ENCODE measurements around the gene COG5. TPM values are rescaled to one million over a fixed set of nuclear protein-coding genes. Genes with fewer than 3 reads are reported as not detected.
A peak's percentile ranks its signal among the peaks of the same experiment; 100 is the strongest.

Gene COG5
- total and polyA plus RNA-seq, 9 of the 15 experiments (the other 6 are each of a cell fraction or from before 2014, with no cell fraction given), result 15.3 to 75.1 (median 56.4) TPM

DNA sequence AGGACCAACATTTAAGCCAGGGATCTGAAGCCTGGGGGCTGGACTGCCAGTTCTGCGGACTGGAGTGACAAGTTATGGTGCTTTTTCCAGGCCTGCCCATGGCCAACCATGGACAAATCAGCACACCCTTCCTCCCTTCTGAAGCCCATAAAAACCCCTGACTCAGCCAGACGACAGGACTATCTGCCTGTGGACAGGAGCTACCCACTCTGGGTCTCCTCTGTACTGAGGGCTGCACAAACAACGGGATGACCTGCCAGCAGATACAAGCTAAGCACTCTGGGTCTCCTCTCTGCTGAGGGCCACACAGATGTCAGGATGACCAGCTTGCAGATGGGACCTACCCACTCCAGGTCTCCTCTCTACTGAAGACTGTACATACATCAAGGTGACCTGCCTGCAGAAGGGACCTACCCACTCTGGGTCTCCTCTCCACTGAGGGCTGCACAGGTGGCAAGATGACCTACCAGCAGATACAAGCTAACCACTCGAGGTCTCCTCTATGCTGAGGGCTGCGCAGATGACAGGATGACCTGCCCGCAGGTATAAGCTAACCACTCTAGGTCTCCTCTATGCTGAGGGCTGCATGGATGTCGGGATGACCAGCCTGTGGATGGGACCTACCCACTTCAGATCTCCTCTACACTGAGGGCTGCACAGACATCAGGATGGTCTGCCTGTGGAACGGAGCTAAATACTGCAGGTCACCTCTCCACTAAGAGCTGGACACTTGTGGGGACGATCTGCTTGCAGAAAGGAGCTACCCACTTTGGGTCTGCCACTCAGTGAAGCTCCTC lies 204.0 kb downstream of the COG5 start (continued):
- TF ChIP-seq, protein P1, sequence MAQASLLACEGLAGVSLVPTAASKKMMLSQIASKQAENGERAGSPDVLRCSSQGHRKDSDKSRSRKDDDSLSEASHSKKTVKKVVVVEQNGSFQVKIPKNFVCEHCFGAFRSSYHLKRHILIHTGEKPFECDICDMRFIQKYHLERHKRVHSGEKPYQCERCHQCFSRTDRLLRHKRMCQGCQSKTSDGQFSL (CRISPR knock-in tag; IDR thresholded peaks at IDR 0.05), result no peak
- TF ChIP-seq, protein P1 (tag; IDR thresholded peaks at IDR 0.05), result no peak
- TF ChIP-seq TRIM28 (IDR thresholded peaks at IDR 0.05), result peak; percentile 90
- peak; percentile 94 for TF ChIP-seq CBX5 (IDR thresholded peaks at IDR 0.05; ENCODE audit: borderline replicate concordance, low read depth)
- peak in 1 of 2 experiments; percentile 27; a peak in 1 of 4 replicates for TF ChIP-seq TRIM24 (IDR thresholded peaks at IDR 0.05)
- TF ChIP-seq, protein P2, sequence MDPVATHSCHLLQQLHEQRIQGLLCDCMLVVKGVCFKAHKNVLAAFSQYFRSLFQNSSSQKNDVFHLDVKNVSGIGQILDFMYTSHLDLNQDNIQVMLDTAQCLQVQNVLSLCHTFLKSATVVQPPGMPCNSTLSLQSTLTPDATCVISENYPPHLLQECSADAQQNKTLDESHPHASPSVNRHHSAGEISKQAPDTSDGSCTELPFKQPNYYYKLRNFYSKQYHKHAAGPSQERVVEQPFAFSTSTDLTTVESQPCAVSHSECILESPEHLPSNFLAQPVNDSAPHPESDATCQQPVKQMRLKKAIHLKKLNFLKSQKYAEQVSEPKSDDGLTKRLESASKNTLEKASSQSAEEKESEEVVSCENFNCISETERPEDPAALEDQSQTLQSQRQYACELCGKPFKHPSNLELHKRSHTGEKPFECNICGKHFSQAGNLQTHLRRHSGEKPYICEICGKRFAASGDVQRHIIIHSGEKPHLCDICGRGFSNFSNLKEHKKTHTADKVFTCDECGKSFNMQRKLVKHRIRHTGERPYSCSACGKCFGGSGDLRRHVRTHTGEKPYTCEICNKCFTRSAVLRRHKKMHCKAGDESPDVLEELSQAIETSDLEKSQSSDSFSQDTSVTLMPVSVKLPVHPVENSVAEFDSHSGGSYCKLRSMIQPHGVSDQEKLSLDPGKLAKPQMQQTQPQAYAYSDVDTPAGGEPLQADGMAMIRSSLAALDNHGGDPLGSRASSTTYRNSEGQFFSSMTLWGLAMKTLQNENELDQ (CRISPR knock-in tag; IDR thresholded peaks at IDR 0.05; ENCODE audit: borderline replicate concordance), result 0 out of 2 replicates have a peak, but pooled peaks have one; percentile 69

DNA sequence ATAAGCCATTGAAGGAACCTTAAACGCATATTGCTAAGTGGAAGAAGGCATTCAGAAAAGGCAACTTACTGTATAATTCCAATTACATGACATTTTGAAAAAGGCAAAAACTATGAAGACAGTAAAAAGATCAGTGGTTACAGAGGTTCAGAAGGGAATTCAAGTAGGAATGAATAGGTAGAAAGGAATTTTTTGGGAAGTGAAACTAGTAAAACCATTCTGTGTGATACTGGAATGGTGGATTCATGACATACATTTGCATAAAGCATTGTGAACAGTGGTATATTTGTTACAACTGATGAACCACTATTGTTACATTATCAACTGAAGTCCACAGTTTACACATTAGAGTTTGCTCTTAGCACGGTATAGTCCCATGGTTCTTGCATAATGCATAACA lies 208.1 kb downstream of the COG5 start:
- Histone ChIP-seq H3K4me1 (replicated peaks in 1 of 2; ENCODE audit: control insufficient read depth in 2 of 2, insufficient read depth in 2 of 2, low read length in 2 of 2) (no peaks in the 10 kb centered on the region), H3K9me3 (replicated peaks; ENCODE audit: control insufficient read depth, insufficient read depth, low read depth, low read length) (peaks cover 11% of the 10 kb centered on the region), H4K20me1 (replicated peaks; ENCODE audit: control insufficient read depth, insufficient read depth, low read length) (no peaks in the 10 kb centered on the region), H3K4me2 (ENCODE audit: insufficient read depth, low read length) (no peak overlapping the region), H3K9ac (ENCODE audit: insufficient read depth in 1 of 2, low read depth in 2 of 2, low read length in 2 of 2) (no peak overlapping the region), H3K27ac (ENCODE audit: extremely low read depth, low read depth, low read length) (no peak overlapping the region), H3K9me1 (ENCODE audit: control insufficient read depth, insufficient read depth, low read length) (no peaks in the 10 kb centered on the region), H3K36me3 (ENCODE audit: control insufficient read depth, insufficient read depth, low read length) (peaks cover 15% of the 10 kb centered on the region; the same call in 2 of the 3 replicates), H2AFZ (ENCODE audit: low read depth, low read length) (no peak overlapping the region), H3K4me3 (no peak overlapping the region), H3K27me3 (ENCODE audit: control insufficient read depth in 2 of 2, insufficient read depth in 2 of 2, low read length in 2 of 2) (no peaks in the 10 kb centered on the region), H3K79me2 (ENCODE audit: control insufficient read depth, insufficient read depth, low read length) (no peaks in the 10 kb centered on the region)
- 90% methylated on average over 2 of the region's 2 CpGs for WGBS (ENCODE audit: insufficient coverage, low coverage, missing lambda C conversion rate)
- BruUV-seq (replicated peaks), result no TSS peak
- POLR2A ChIA-PET, result interaction anchor here (1.4 kb wide), 1 partner anchor 10 kb away, joined by 5 read pairs; no protein-coding TSS in a partner anchor
- no peak for DNase-seq (ENCODE audit: extremely low read depth in 1 of 4, low spot score in 3 of 4)
- FAIRE-seq, result peak; percentile 42
- CTCF ChIA-PET (ENCODE audit: low intra/inter-chr PET ratio), result no interaction called here
- TF ChIP-seq YBX1 (IDR thresholded peaks at IDR 0.05) (no peak), RHOXF2B (CRISPR knock-in tag; conservative IDR thresholded peaks at IDR 0.05) (no peak), ZFX (CRISPR knock-in tag; IDR thresholded peaks at IDR 0.05) (no peak), CC2D1A (IDR thresholded peaks at IDR 0.05) (no peak), RBM34 (IDR thresholded peaks at IDR 0.05; ENCODE audit: borderline replicate concordance, insufficient read depth, low read length) (no peak), RFX5 (IDR thresholded peaks at IDR 0.05; ENCODE audit: low read depth, low read length) (no peak), ZNF239 (CRISPR knock-in tag; IDR thresholded peaks at IDR 0.05) (no peak), CEBPB (tag; IDR thresholded peaks at IDR 0.05) (no peak), TAF9B (IDR thresholded peaks at IDR 0.05; ENCODE audit: partially characterized antibody) (no peak)
- TF ChIP-seq, protein P3, sequence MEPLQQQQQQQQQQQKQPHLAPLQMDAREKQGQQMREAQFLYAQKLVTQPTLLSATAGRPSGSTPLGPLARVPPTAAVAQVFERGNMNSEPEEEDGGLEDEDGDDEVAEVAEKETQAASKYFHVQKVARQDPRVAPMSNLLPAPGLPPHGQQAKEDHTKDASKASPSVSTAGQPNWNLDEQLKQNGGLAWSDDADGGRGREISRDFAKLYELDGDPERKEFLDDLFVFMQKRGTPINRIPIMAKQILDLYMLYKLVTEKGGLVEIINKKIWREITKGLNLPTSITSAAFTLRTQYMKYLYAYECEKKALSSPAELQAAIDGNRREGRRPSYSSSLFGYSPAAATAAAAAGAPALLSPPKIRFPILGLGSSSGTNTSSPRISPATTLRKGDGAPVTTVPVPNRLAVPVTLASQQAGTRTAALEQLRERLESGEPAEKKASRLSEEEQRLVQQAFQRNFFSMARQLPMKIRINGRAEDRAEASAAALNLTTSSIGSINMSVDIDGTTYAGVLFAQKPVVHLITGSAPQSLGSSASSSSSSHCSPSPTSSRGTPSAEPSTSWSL (CRISPR knock-in tag; IDR thresholded peaks at IDR 0.05; ENCODE audit: borderline replicate concordance), result no peak
- in situ Hi-C loops (cut with MboI) (no loop called here), intact Hi-C loops (cut with micrococcal nuclease) (no loop called here)
- no peak for ATAC-seq
